K562 (cell line): ENCODE measurements around the gene NECTIN2. TPM values are rescaled to one million over a fixed set of nuclear protein-coding genes. Genes with fewer than 3 reads are reported as not detected.

Experiments used
- ADNP ChIP-seq: fragments of 200-800 bp; sonication (Bioruptor generic); IDR thresholded peaks from 2 replicates; pipeline ENCODE4 v1.6.1; 2016; ENCODE audit warnings: missing genetic modification characterization, missing compliant biosample characterization
- DNMT1 ChIP-seq: fragments of 450-650 bp; IDR thresholded peaks from 2 replicates; pipeline ENCODE4 v1.6.1; 2016; ENCODE audit warnings: antibody characterized with exemption, mild to moderate bottlenecking
- GTF2A2 ChIP-seq: IDR thresholded peaks from 2 replicates; pipeline ENCODE4 v1.6.1; 2016; ENCODE audit warnings: mild to moderate bottlenecking, missing genetic modification characterization, missing compliant biosample characterization
- KDM4B ChIP-seq, 2 experiments: fragments of 450-650 bp in 1 of 2; sonication (generic) in 1 of 2; IDR thresholded peaks; 2 replicates each; pipeline ENCODE4 v1.6.1; 2016 to 2017; ENCODE audit warnings: borderline replicate concordance in 2 of 2, antibody characterized with exemption in 1 of 2, low read depth in 1 of 2, mild to moderate bottlenecking in 1 of 2
- PHF20 ChIP-seq: fragments of 450-650 bp; IDR thresholded peaks from 2 replicates; pipeline ENCODE4 v1.6.1; 2018; ENCODE audit not compliant: partially characterized antibody
- PKNOX1 ChIP-seq: fragments of 450-650 bp; IDR thresholded peaks from 2 replicates; pipeline ENCODE4 v1.6.1; 2016
- RBM25 ChIP-seq: fragments of 200-400 bp; formaldehyde crosslinking; IDR thresholded peaks from 2 replicates; pipeline ENCODE4 v1.6.1; 2018; ENCODE audit warnings: low read length, low read depth, moderate library complexity; ENCODE audit not compliant: severe bottlenecking
- ZNF407 ChIP-seq: fragments of 450-650 bp; IDR thresholded peaks from 2 replicates; pipeline ENCODE4 v1.6.1; 2016; ENCODE audit warnings: low read depth
- ZNF512 ChIP-seq: IDR thresholded peaks from 2 replicates; pipeline ENCODE4 v1.6.1; 2016; ENCODE audit warnings: missing genetic modification characterization, missing compliant biosample characterization
- ZNF75A ChIP-seq: fragments of 450-650 bp; formaldehyde crosslinking; IDR thresholded peaks from 2 replicates; pipeline ENCODE4 v1.4.0; 2020; ENCODE audit warnings: mild to moderate bottlenecking
- polyA plus RNA-seq, 8 experiments: library from polyadenylated mRNA; depleted of rRNA in 4 of 8; stranded (reverse) in 5 of 8; unstranded in 3 of 8; fragments of >200 nt; fragmentation: Nextera tagmentation in 2 of 8; fragmentation: Illumina TruSeq in 1 of 8; extraction: Ambion mirVana in 2 of 8; extraction: Trizol in 1 of 8; gene quantifications; 2 replicates each; pipeline versions ENCODE4 v1.2.1 to v1.2.3, GENCODE V29; 2011 to 2014; ENCODE audit warnings: inconsistent platforms in 1 of 8, missing spikeins in 1 of 8
- total RNA-seq, 7 experiments: library from RNA; depleted of rRNA in 6 of 7; stranded (reverse); fragments of >200 nt in 6 of 7; fragmentation: Illumina TruSeq in 2 of 7; extraction: Trizol in 2 of 7; gene quantifications; 2 replicates each; pipeline versions ENCODE4 v1.2.1 to v1.2.3, GENCODE V29; 2011 to 2021; ENCODE audit warnings: low replicate concordance in 1 of 7

NECTIN2 gene
- total and polyA plus RNA-seq, 9 of the 15 experiments (the other 6 are each of a cell fraction or from before 2014, with no cell fraction given) = 3.9 to 94.9 (median 34.9) TPM

- TF ChIP-seq RBM25 (peak; percentile 58), GTF2A2 (tag) (no peak), DNMT1 (no peak), ZNF512 (tag) (peak; percentile 58; the same call in 1 of the 2 replicates), ADNP (tag) (peak; percentile 83; the same call in 1 of the 2 replicates), ZNF75A (CRISPR knock-in tag) (no peak), KDM4B (IDR thresholded peaks at IDR 0.05; ENCODE audit: borderline replicate concordance in 2 of 2, low read depth in 1 of 2) (no peak), PKNOX1 (peak; percentile 49; the same call in 1 of the 2 replicates), ZNF407 (no peak), PHF20 (peak; percentile 34)
These were observed 848 bp upstream of the NECTIN2 start (continued) for GRCh38 chr19:44845286-44845611.
